Endodermal cell (in vitro differentiated cells): ENCODE measurements around the gene ADAMTS16. TPM values are rescaled to one million over a fixed set of nuclear protein-coding genes. Genes with fewer than 3 reads are reported as not detected.

Source experiments
- DNase-seq: peaks from one replicate; pipeline ENCODE4 v3.0.0-alpha.2; 2017
- H3K27ac ChIP-seq: 2 replicates; pipeline ENCODE4 v1.5.1; 2013; ENCODE audit warnings: mild to moderate bottlenecking, low read depth, low read length, moderate library complexity
- H3K27me3 ChIP-seq: 2 replicates; pipeline ENCODE4 v1.6.1; 2013; ENCODE audit warnings: mild to moderate bottlenecking, low read length, moderate library complexity; ENCODE audit not compliant: insufficient read depth, control insufficient read depth, poor library complexity, severe bottlenecking
- H3K36me3 ChIP-seq: 2 replicates; pipeline ENCODE4 v1.7.0; 2013; ENCODE audit warnings: mild to moderate bottlenecking, low read length, moderate library complexity; ENCODE audit not compliant: control insufficient read depth, insufficient read depth
- H3K4me1 ChIP-seq: one replicate; pipeline ENCODE4 v1.7.0; 2013; ENCODE audit warnings: low read length; ENCODE audit not compliant: control insufficient read depth, insufficient read depth
- H3K4me3 ChIP-seq: 2 replicates; pipeline ENCODE4 v1.5.1; 2013; ENCODE audit warnings: mild to moderate bottlenecking, low read length, moderate library complexity
- H3K9ac ChIP-seq: 2 replicates; pipeline ENCODE4 v1.6.1; 2013; ENCODE audit warnings: mild to moderate bottlenecking, low read length, moderate library complexity; ENCODE audit not compliant: poor library complexity, severe bottlenecking; ENCODE audit errors: extremely low read depth
- H3K9me3 ChIP-seq: 2 replicates; pipeline ENCODE4 v1.6.1; 2013; ENCODE audit warnings: mild to moderate bottlenecking, low read length, moderate library complexity; ENCODE audit not compliant: control insufficient read depth
- H3K27ac Mint-ChIP-seq: 2 replicates; pipeline ENCODE4 v1.8.0; 2020; ENCODE audit warnings: mixed read lengths
- H3K27me3 Mint-ChIP-seq: 2 replicates; pipeline ENCODE4 v1.8.0; 2021; ENCODE audit warnings: mild to moderate bottlenecking, mixed read lengths; ENCODE audit not compliant: insufficient read depth
- H3K36me3 Mint-ChIP-seq: 2 replicates; pipeline ENCODE4 v1.8.0; 2020; ENCODE audit warnings: low read depth, mixed read lengths
- H3K4me1 Mint-ChIP-seq: 2 replicates; pipeline ENCODE4 v1.8.0; 2020; ENCODE audit warnings: mixed read lengths
- H3K4me3 Mint-ChIP-seq: 2 replicates; pipeline ENCODE4 v1.8.0; 2020; ENCODE audit warnings: mild to moderate bottlenecking, moderate library complexity, mixed read lengths
- H3K9me3 Mint-ChIP-seq: 2 replicates; pipeline ENCODE4 v1.8.0; 2020; ENCODE audit warnings: mild to moderate bottlenecking, mixed read lengths
- WGBS, 2 experiments: methylation state at CpG; one replicate each; pipeline versions ENCODE4 v1.1.5 to v1.1.7; 2013; ENCODE audit warnings: missing lambda C conversion rate in 2 of 2, mixed read lengths in 1 of 2; ENCODE audit not compliant: insufficient coverage in 1 of 2, insufficient read length in 1 of 2; 5-methylcytosine and 5-hydroxymethylcytosine counted together
- total RNA-seq, 2 donors: library from RNA; stranded (reverse); fragmentation: NEBNext Ultra II Directional in 1 of 2; extraction: Animal tissue kit (Norgen Biotek cat#: 25700) in 1 of 2; gene quantifications; 2 replicates in 1 of 2; 3 replicates in 1 of 2; pipeline ENCODE4 v1.2.1, GENCODE V29; 2021
- TF ChIP-seq, protein P1 (sequence below): fragments of 200-600 bp; sonication (generic); conservative IDR thresholded peaks from 2 replicates; pipeline ENCODE4 v1.5.0; 2021; ENCODE audit warnings: antibody characterized with exemption, mild to moderate bottlenecking

Gene ADAMTS16
- total RNA-seq, 2 donors from 2014 or later = 0.77 to 7.4 TPM

DNA sequence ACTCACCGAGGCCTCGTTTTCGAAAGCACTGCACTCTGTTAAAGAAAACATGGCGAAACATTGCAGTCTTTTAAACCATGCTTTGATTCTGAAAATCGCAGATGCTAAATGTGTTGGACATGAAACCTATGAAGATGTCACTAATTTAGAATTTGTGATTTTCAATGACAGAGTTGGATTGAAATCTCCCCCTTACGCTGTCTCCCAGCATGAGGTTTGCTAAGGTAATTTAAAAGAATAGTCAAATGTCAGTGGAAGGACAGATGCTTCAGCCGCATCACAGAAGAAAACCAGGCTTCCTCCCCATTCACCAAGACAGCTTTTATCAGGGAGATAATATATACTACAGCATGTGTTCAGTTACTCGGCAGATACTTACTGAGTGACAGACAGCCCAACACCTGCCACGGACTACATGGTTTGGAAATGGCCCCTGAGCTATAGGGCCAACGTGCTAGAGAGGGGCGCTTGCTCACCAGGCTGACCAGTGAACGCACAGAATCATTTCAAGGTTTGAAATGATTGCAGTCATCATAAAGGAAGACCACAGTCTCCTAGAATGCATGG, 136.9 kb downstream of the ADAMTS16 start:
- Mint-ChIP-seq H3K9me3 (no peaks in the 10 kb centered on the region), H3K27ac (no peak overlapping the region), H3K4me3 (no peak overlapping the region), H3K36me3 (no peaks in the 10 kb centered on the region), H3K27me3 (no peaks in the 10 kb centered on the region), H3K4me1 (peaks cover 13% of the 10 kb centered on the region)
- Histone ChIP-seq H3K27me3 (no peaks in the 10 kb centered on the region), H3K9me3 (no peaks in the 10 kb centered on the region), H3K27ac (no peak overlapping the region), H3K9ac (no peak overlapping the region), H3K36me3 (no peaks in the 10 kb centered on the region), H3K4me3 (no peak overlapping the region), H3K4me1 (peaks cover 4% of the 10 kb centered on the region)
- WGBS, 2 experiments = 82 to 84% methylated on average over 10 to 12 of the region's 12 CpGs
- TF ChIP-seq, protein P1, sequence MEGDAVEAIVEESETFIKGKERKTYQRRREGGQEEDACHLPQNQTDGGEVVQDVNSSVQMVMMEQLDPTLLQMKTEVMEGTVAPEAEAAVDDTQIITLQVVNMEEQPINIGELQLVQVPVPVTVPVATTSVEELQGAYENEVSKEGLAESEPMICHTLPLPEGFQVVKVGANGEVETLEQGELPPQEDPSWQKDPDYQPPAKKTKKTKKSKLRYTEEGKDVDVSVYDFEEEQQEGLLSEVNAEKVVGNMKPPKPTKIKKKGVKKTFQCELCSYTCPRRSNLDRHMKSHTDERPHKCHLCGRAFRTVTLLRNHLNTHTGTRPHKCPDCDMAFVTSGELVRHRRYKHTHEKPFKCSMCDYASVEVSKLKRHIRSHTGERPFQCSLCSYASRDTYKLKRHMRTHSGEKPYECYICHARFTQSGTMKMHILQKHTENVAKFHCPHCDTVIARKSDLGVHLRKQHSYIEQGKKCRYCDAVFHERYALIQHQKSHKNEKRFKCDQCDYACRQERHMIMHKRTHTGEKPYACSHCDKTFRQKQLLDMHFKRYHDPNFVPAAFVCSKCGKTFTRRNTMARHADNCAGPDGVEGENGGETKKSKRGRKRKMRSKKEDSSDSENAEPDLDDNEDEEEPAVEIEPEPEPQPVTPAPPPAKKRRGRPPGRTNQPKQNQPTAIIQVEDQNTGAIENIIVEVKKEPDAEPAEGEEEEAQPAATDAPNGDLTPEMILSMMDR = no peak
- no peak for DNase-seq

DNA sequence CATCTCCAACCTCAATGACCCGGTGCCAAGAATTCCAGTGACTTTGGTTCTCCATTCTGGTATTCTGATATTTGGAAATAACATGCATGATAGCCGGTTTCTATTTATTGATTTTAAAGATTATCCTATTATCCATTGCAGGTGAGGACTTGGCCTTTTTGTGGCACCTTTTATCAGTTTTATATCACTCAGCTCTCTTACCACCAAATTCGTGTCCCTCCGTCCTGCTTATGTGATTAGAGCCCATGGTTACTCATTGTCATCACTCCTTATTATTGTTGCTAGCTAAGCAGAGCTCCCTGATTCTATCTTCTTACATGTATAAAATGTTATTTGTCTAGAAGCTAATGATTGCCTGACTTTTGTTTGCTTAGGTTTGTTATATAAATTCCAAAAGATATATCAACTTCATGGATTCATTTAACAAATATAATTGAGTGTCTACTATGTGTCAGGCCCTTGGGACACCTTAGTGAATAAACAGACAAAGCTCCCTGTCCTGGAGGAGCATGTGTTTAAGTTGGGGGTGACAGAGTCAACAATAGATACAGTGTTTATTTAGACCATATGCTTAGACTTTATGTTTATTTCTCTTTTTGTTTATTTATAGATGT, 138.2 kb downstream of the ADAMTS16 start:
- H3K4me3 ChIP-seq = no peak overlapping the region
- H3K4me1 Mint-ChIP-seq = peaks cover 10% of the 10 kb centered on the region
- H3K27ac Mint-ChIP-seq = no peak overlapping the region
- TF ChIP-seq, protein P1 = no peak
- no peak for DNase-seq
- H3K27me3 Mint-ChIP-seq = no peaks in the 10 kb centered on the region
- no peaks in the 10 kb centered on the region for H3K36me3 ChIP-seq
- WGBS, 2 experiments = 98 to 100% methylated on average over 3 to 4 of the region's 4 CpGs
- H3K27me3 ChIP-seq = no peaks in the 10 kb centered on the region
- H3K9ac ChIP-seq = no peak overlapping the region
- peaks cover 4% of the 10 kb centered on the region for H3K4me1 ChIP-seq
- no peak overlapping the region for H3K27ac ChIP-seq
- H3K9me3 ChIP-seq = peaks cover 3% of the 10 kb centered on the region
- no peak overlapping the region for H3K4me3 Mint-ChIP-seq
- H3K36me3 Mint-ChIP-seq = no peaks in the 10 kb centered on the region
- H3K9me3 Mint-ChIP-seq = peaks cover 4% of the 10 kb centered on the region

DNA sequence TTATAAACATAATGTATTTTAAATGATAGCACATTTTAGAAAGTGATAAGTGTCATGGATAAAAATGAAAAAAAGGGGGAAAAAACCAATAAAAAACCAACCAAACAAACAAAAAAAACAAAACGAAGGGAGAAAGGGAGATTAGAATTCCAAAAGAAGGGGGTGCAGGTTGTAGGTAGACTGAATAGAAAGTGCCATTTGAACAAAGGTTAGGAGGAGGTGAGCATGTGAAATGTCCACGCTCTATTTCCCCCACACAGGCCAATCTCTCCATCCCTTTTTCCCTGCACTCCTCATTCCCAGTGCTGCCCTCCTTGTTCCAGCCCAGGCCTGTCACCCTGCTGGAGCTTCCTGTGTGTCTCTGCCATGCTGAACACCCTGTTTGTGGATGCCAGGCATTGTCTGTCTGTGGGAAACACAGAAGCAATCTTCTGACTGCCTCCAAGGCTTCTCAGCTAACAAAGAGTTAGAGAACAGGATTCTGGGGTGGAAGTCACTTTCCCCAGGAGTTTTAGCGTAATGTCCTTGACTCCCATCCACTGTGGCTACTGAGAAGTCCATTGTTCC, 138.8 kb downstream of the ADAMTS16 start:
- H3K36me3 Mint-ChIP-seq = no peaks in the 10 kb centered on the region
- no peaks in the 10 kb centered on the region for H3K36me3 ChIP-seq
- no peaks in the 10 kb centered on the region for H3K27me3 ChIP-seq
- H3K27ac ChIP-seq = peak overlapping the region; percentile 68
- peaks cover 7% of the 10 kb centered on the region for H3K9me3 ChIP-seq
- H3K4me3 Mint-ChIP-seq = no peak overlapping the region
- no peak overlapping the region for H3K27ac Mint-ChIP-seq
- WGBS, 2 experiments = 83 to 96% methylated on average over 1 to 3 of the region's 3 CpGs
- no peak for DNase-seq
- H3K4me1 ChIP-seq = peaks cover 4% of the 10 kb centered on the region
- H3K27me3 Mint-ChIP-seq = no peaks in the 10 kb centered on the region
- no peak overlapping the region for H3K4me3 ChIP-seq
- H3K4me1 Mint-ChIP-seq = peaks cover 10% of the 10 kb centered on the region
- no peak overlapping the region for H3K9ac ChIP-seq
- TF ChIP-seq, protein P1 = no peak
- H3K9me3 Mint-ChIP-seq = peaks cover 7% of the 10 kb centered on the region
